GM12878 (cell line): Measurements from ENCODE around the gene WASF2. TPM values are rescaled to one million over a fixed set of nuclear protein-coding genes. Genes with fewer than 3 reads are reported as not detected.

ENCODE experiments used
- BHLHE40 ChIP-seq, 2 experiments: fragments of 450-650 bp in 1 of 2; IDR thresholded peaks; 2 replicates each; pipeline ENCODE4 v1.6.1; 2011 to 2017; ENCODE audit warnings: low read depth in 2 of 2, borderline replicate concordance in 1 of 2, improper control_type of control experiment in 1 of 2, low read length in 1 of 2, mild to moderate bottlenecking in 1 of 2
- CREB1 ChIP-seq: IDR thresholded peaks from 2 replicates; pipeline ENCODE4 v1.6.1; 2012; ENCODE audit warnings: low read depth, mild to moderate bottlenecking, inconsistent platforms
- ETV6 ChIP-seq, 2 experiments: fragments of 450-650 bp in 1 of 2; IDR thresholded peaks in 1 of 2; conservative IDR thresholded peaks in 1 of 2; 2 replicates each; pipeline ENCODE4 v1.6.1; 2014; ENCODE audit warnings: antibody characterized with exemption in 1 of 2, borderline replicate concordance in 1 of 2, low read depth in 1 of 2, mild to moderate bottlenecking in 1 of 2, moderate library complexity in 1 of 2
- FOS ChIP-seq: IDR thresholded peaks from 3 replicates; pipeline ENCODE4 v1.6.1; 2011; ENCODE audit warnings: borderline replicate concordance; ENCODE audit not compliant: insufficient read length; ENCODE audit errors: extremely low read depth
- KAT2A ChIP-seq: conservative IDR thresholded peaks from 2 replicates; pipeline ENCODE4 v1.6.1; 2011; ENCODE audit warnings: low read depth, low read length; ENCODE audit not compliant: control insufficient read depth
- KDM1A ChIP-seq: fragments of 200-600 bp; sonication (generic); IDR thresholded peaks from 2 replicates; pipeline ENCODE4 v1.6.1; 2016; ENCODE audit warnings: borderline replicate concordance
- KLF5 ChIP-seq: fragments of 450-650 bp; IDR thresholded peaks from 2 replicates; pipeline ENCODE4 v1.6.1; 2014; ENCODE audit warnings: mild to moderate bottlenecking; ENCODE audit not compliant: partially characterized antibody
- LARP7 ChIP-seq: fragments of 450-650 bp; IDR thresholded peaks from 2 replicates; pipeline ENCODE4 v1.6.1; 2017; ENCODE audit warnings: mild to moderate bottlenecking
- NBN ChIP-seq: fragments of 450-650 bp; IDR thresholded peaks from 2 replicates; pipeline ENCODE4 v1.6.1; 2016
- POLR2A ChIP-seq: IDR thresholded peaks from 2 replicates; pipeline ENCODE4 v1.6.1; 2011; ENCODE audit warnings: low read depth, mild to moderate bottlenecking, low read length
- polyA plus RNA-seq, 11 experiments: library from polyadenylated mRNA; depleted of rRNA in 4 of 11; unstranded in 6 of 11; stranded (reverse) in 5 of 11; fragments of >200 nt; fragmentation: Nextera tagmentation in 4 of 11; fragmentation: Illumina TruSeq in 1 of 11; extraction: Ambion mirVana in 4 of 11; extraction: Trizol in 1 of 11; gene quantifications; 1 replicate in 1 of 11; 2 replicates in 10 of 11; pipeline versions ENCODE4 v1.2.1 to v1.2.3, GENCODE V29; 2011 to 2016; ENCODE audit warnings: inconsistent platforms in 2 of 11, missing spikeins in 2 of 11, low read depth in 1 of 11
- total RNA-seq, 4 experiments: library from RNA; depleted of rRNA in 3 of 4; stranded (reverse); fragments of >200 nt in 3 of 4; fragmentation: Illumina TruSeq in 1 of 4; extraction: Trizol in 1 of 4; gene quantifications; 2 replicates each; pipeline versions ENCODE4 v1.2.1 to v1.2.3, GENCODE V29; 2013 to 2021
- TF ChIP-seq, protein P1 (sequence below): fragments of 450-650 bp; IDR thresholded peaks from 2 replicates; pipeline ENCODE4 v1.6.1; 2017; ENCODE audit warnings: mild to moderate bottlenecking, moderate library complexity

Gene WASF2
- total and polyA plus RNA-seq, 10 of the 15 experiments (the other 5 are each of a cell fraction or from before 2014, with no cell fraction given) = 7.0 to 111 (median 37.1) TPM

DNA sequence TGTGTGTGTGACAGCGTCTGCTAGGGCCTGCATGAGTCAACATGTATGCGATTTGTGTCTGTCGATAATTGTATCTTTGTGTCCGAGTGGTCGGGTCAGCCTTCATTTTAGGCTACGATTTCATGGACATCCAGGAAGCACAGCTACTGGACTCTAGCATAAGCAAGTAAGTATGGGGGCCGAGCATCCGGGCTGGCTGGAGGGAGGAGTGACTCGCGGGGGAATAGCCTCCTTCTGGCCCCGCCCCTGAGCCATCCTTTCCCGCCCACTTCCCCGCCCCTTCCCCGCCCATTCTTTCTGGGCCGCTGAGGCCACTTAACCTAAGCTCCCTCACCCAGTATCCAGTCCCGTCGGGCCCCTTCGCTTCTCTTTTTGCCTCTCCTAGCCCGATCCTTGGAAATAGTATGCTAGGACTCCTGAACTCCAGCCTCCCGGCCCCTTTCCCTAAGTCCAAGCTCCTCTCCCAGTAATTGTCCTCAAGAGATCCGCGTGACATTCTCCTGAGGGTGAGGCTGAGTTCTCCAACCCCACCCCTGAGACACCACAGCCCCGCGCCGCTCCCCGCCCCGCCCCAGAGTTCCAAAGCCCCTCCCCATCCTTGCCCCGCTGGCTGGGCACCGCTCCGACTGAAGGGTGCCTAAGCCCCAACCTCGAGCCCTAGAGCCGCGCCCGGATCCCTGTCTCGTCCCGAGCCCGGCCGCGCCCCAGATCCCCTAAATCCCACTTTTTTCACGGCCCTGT is 124.4 kb downstream of the WASF2 start (continued):
- TF ChIP-seq BHLHE40 (IDR thresholded peaks at IDR 0.05; ENCODE audit: borderline replicate concordance in 1 of 2, low read depth in 2 of 2, low read length in 1 of 2) (no peak), KDM1A (no peak), POLR2A (peak; percentile 50), LARP7 (peak; percentile 61; the same call in 1 of the 2 replicates), FOS (no peak), KLF5 (no peak), ETV6 (conservative IDR thresholded peaks at IDR 0.05 in 1 of 2, IDR thresholded peaks at IDR 0.05 in 1 of 2; ENCODE audit: borderline replicate concordance in 1 of 2, low read depth in 1 of 2) (no peak), KAT2A (no peak), CREB1 (0 out of 2 replicates have a peak, but pooled peaks have one; percentile 8), NBN (peak; percentile 37; the same call in 1 of the 2 replicates)
- TF ChIP-seq, protein P1, sequence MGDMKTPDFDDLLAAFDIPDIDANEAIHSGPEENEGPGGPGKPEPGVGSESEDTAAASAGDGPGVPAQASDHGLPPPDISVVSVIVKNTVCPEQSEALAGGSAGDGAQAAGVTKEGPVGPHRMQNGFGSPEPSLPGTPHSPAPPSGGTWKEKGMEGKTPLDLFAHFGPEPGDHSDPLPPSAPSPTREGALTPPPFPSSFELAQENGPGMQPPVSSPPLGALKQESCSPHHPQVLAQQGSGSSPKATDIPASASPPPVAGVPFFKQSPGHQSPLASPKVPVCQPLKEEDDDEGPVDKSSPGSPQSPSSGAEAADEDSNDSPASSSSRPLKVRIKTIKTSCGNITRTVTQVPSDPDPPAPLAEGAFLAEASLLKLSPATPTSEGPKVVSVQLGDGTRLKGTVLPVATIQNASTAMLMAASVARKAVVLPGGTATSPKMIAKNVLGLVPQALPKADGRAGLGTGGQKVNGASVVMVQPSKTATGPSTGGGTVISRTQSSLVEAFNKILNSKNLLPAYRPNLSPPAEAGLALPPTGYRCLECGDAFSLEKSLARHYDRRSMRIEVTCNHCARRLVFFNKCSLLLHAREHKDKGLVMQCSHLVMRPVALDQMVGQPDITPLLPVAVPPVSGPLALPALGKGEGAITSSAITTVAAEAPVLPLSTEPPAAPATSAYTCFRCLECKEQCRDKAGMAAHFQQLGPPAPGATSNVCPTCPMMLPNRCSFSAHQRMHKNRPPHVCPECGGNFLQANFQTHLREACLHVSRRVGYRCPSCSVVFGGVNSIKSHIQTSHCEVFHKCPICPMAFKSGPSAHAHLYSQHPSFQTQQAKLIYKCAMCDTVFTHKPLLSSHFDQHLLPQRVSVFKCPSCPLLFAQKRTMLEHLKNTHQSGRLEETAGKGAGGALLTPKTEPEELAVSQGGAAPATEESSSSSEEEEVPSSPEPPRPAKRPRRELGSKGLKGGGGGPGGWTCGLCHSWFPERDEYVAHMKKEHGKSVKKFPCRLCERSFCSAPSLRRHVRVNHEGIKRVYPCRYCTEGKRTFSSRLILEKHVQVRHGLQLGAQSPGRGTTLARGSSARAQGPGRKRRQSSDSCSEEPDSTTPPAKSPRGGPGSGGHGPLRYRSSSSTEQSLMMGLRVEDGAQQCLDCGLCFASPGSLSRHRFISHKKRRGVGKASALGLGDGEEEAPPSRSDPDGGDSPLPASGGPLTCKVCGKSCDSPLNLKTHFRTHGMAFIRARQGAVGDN = 0 out of 2 replicates have a peak, but pooled peaks have one; percentile 37
